ENCODE measurements around the gene MED31. TPM values are rescaled to one million over a fixed set of nuclear protein-coding genes. Genes with fewer than 3 reads are reported as not detected.

The MED31 gene
- total and polyA plus RNA-seq, 2 of the 13 experiments (the other 11 are each of a cell fraction or from before 2014, with no cell fraction given) = 19.0 to 20.9 TPM

GRCh38 chr17:6640536-6641246 is 10.7 kb downstream of the MED31 start, which contains the start of the genes KIAA0753 and TXNDC17 (continued):
- TF ChIP-seq SKIL (CRISPR knock-in tag; IDR thresholded peaks at IDR 0.05; ENCODE audit: borderline replicate concordance) (no peak), TFAP4 (IDR thresholded peaks at IDR 0.05; ENCODE audit: borderline replicate concordance, low read depth) (no peak), FOXA3 (CRISPR knock-in tag; IDR thresholded peaks at IDR 0.05) (peak; percentile 28; the same call in 1 of the 2 replicates), ESRRA (CRISPR knock-in tag; IDR thresholded peaks at IDR 0.05; ENCODE audit: low read depth) (0 out of 2 replicates have a peak, but pooled peaks have one; percentile 15), RAD21 (CRISPR knock-in tag; IDR thresholded peaks at IDR 0.05) (no peak), KLF12 (CRISPR knock-in tag; IDR thresholded peaks at IDR 0.05; ENCODE audit: borderline replicate concordance) (peak; percentile 66; the same call in 1 of the 2 replicates), ZNF501 (CRISPR knock-in tag; IDR thresholded peaks at IDR 0.05) (peak; percentile 56; the same call in 1 of the 2 replicates), U2AF2 (IDR thresholded peaks at IDR 0.05; ENCODE audit: low read depth, low read length) (peak; percentile 88; the same call in 1 of the 2 replicates), ZBTB7B (CRISPR knock-in tag; IDR thresholded peaks at IDR 0.05) (peak; percentile 57; the same call in 1 of the 2 replicates), ZIK1 (CRISPR knock-in tag; IDR thresholded peaks at IDR 0.05; ENCODE audit: borderline replicate concordance, low read depth) (0 out of 2 replicates have a peak, but pooled peaks have one; percentile 57), NBN (conservative IDR thresholded peaks at IDR 0.05) (no peak), BCLAF1 (IDR thresholded peaks at IDR 0.05) (no peak), ZNF414 (CRISPR knock-in tag; IDR thresholded peaks at IDR 0.05) (no peak; the same call in 1 of the 2 replicates), TBX3 (IDR thresholded peaks at IDR 0.05; ENCODE audit: borderline replicate concordance) (no peak), TRIM24 (CRISPR knock-in tag; IDR thresholded peaks at IDR 0.05) (no peak), ZNF562 (CRISPR knock-in tag; IDR thresholded peaks at IDR 0.05; ENCODE audit: borderline replicate concordance) (no peak), KDM5A (IDR thresholded peaks at IDR 0.05; ENCODE audit: borderline replicate concordance, low read length) (peak; percentile 84; the same call in 1 of the 2 replicates), ZNF616 (CRISPR knock-in tag; IDR thresholded peaks at IDR 0.05; ENCODE audit: low read depth) (no peak), KLF9 (CRISPR knock-in tag; IDR thresholded peaks at IDR 0.05; ENCODE audit: low read depth) (no peak), FUBP1 (CRISPR knock-in tag; IDR thresholded peaks at IDR 0.05; ENCODE audit: borderline replicate concordance) (no peak), MED8 (CRISPR knock-in tag; IDR thresholded peaks at IDR 0.05; ENCODE audit: insufficient replicate concordance) (peak; percentile 18)

All from HepG2 (cell line).